ENCODE results near the gene SEC14L1.

Gene SEC14L1

GRCh38 chr17:77160091-77160874 lies 19.5 kb downstream of the SEC14L1 start:
- no peak overlapping the region for H3K27ac Mint-ChIP-seq
- no peak for ATAC-seq
- no peak overlapping the region for H3K4me3 Mint-ChIP-seq
- no peaks in the 10 kb centered on the region for H3K27me3 Mint-ChIP-seq
- H3K36me3 Mint-ChIP-seq, result peaks cover 55% of the 10 kb centered on the region
- no peaks in the 10 kb centered on the region for H3K9me3 Mint-ChIP-seq
- H3K4me1 Mint-ChIP-seq, result peaks cover 80% of the 10 kb centered on the region

- peaks cover 52% of the 10 kb centered on the region for H3K36me3 Mint-ChIP-seq
Observed at GRCh38 chr17:77160875-77161530, 20.2 kb downstream of the SEC14L1 start.

GRCh38 chr17:77161953-77162352 lies 21.2 kb downstream of the SEC14L1 start:
- Mint-ChIP-seq H3K27me3 (no peaks in the 10 kb centered on the region), H3K36me3 (peaks cover 50% of the 10 kb centered on the region), H3K4me1 (peaks cover 77% of the 10 kb centered on the region), H3K9me3 (no peaks in the 10 kb centered on the region), H3K4me3 (no peak overlapping the region), H3K27ac (peak overlapping the region; percentile 75)
- ATAC-seq, result no peak

More at GRCh38 chr17:77160875-77161530, 20.2 kb downstream of the SEC14L1 start:
- Mint-ChIP-seq H3K4me1 (peaks cover 80% of the 10 kb centered on the region), H3K4me3 (no peak overlapping the region), H3K27me3 (no peaks in the 10 kb centered on the region), H3K27ac (no peak overlapping the region), H3K9me3 (no peaks in the 10 kb centered on the region)
- ATAC-seq, result no peak

- no peak for ATAC-seq
- H3K4me3 Mint-ChIP-seq, result no peak overlapping the region
- peak overlapping the region; percentile 15 for H3K27ac Mint-ChIP-seq
- no peaks in the 10 kb centered on the region for H3K27me3 Mint-ChIP-seq
- peaks cover 71% of the 10 kb centered on the region for H3K4me1 Mint-ChIP-seq
- H3K9me3 Mint-ChIP-seq, result peaks cover 6% of the 10 kb centered on the region
- peaks cover 59% of the 10 kb centered on the region for H3K36me3 Mint-ChIP-seq
Observed at GRCh38 chr17:77163001-77163400, 22.2 kb downstream of the SEC14L1 start.

GRCh38 chr17:77163511-77164280 lies 22.9 kb downstream of the SEC14L1 start:
- Mint-ChIP-seq H3K4me3 (no peak overlapping the region), H3K36me3 (peaks cover 61% of the 10 kb centered on the region), H3K4me1 (peaks cover 66% of the 10 kb centered on the region)

GRCh38 chr17:77164483-77165091 lies 23.8 kb downstream of the SEC14L1 start:
- Mint-ChIP-seq H3K27ac (peak overlapping the region; percentile 70), H3K4me1 (peaks cover 66% of the 10 kb centered on the region), H3K36me3 (peaks cover 70% of the 10 kb centered on the region)

More at GRCh38 chr17:77163511-77164280, 22.9 kb downstream of the SEC14L1 start:
- no peaks in the 10 kb centered on the region for H3K27me3 Mint-ChIP-seq
- H3K27ac Mint-ChIP-seq, result peak overlapping the region; percentile 70
- H3K9me3 Mint-ChIP-seq, result peaks cover 9% of the 10 kb centered on the region
- no peak for ATAC-seq

GRCh38 chr17:77165577-77165976 lies 24.8 kb downstream of the SEC14L1 start:
- H3K4me1 Mint-ChIP-seq, result peaks cover 65% of the 10 kb centered on the region
- ATAC-seq, result no peak
- H3K27me3 Mint-ChIP-seq, result no peaks in the 10 kb centered on the region
- H3K27ac Mint-ChIP-seq, result peak overlapping the region; percentile 70
- no peak overlapping the region for H3K4me3 Mint-ChIP-seq
- H3K9me3 Mint-ChIP-seq, result peaks cover 13% of the 10 kb centered on the region
- peaks cover 80% of the 10 kb centered on the region for H3K36me3 Mint-ChIP-seq

More at GRCh38 chr17:77164483-77165091, 23.8 kb downstream of the SEC14L1 start:
- H3K9me3 Mint-ChIP-seq, result peaks cover 12% of the 10 kb centered on the region
- no peak for ATAC-seq
- H3K4me3 Mint-ChIP-seq, result no peak overlapping the region
- H3K27me3 Mint-ChIP-seq, result no peaks in the 10 kb centered on the region

- peaks cover 16% of the 10 kb centered on the region for H3K9me3 Mint-ChIP-seq
- no peak overlapping the region for H3K27ac Mint-ChIP-seq
- no peak for ATAC-seq
- H3K27me3 Mint-ChIP-seq, result no peaks in the 10 kb centered on the region
- H3K4me1 Mint-ChIP-seq, result peaks cover 49% of the 10 kb centered on the region
- peaks cover 87% of the 10 kb centered on the region for H3K36me3 Mint-ChIP-seq
- H3K4me3 Mint-ChIP-seq, result no peak overlapping the region
Observed at GRCh38 chr17:77167472-77168306, 26.9 kb downstream of the SEC14L1 start.

- no peak overlapping the region for H3K27ac Mint-ChIP-seq
- H3K4me1 Mint-ChIP-seq, result peaks cover 14% of the 10 kb centered on the region
Observed at GRCh38 chr17:77173104-77173503, 32.3 kb downstream of the SEC14L1 start.

GRCh38 chr17:77174928-77175661 lies 34.3 kb downstream of the SEC14L1 start:
- no peak for ATAC-seq
- Mint-ChIP-seq H3K36me3 (peaks cover 65% of the 10 kb centered on the region), H3K27ac (no peak overlapping the region), H3K27me3 (no peaks in the 10 kb centered on the region), H3K4me1 (peaks cover 10% of the 10 kb centered on the region), H3K4me3 (no peak overlapping the region), H3K9me3 (peaks cover 16% of the 10 kb centered on the region)

More at GRCh38 chr17:77173104-77173503, 32.3 kb downstream of the SEC14L1 start:
- no peaks in the 10 kb centered on the region for H3K27me3 Mint-ChIP-seq
- peaks cover 22% of the 10 kb centered on the region for H3K9me3 Mint-ChIP-seq
- no peak overlapping the region for H3K4me3 Mint-ChIP-seq
- no peak for ATAC-seq
- H3K36me3 Mint-ChIP-seq, result peaks cover 80% of the 10 kb centered on the region

- peaks cover 59% of the 10 kb centered on the region for H3K36me3 Mint-ChIP-seq
- ATAC-seq, result no peak
- no peak overlapping the region for H3K4me3 Mint-ChIP-seq
- peaks cover 16% of the 10 kb centered on the region for H3K9me3 Mint-ChIP-seq
- H3K27ac Mint-ChIP-seq, result no peak overlapping the region
- no peaks in the 10 kb centered on the region for H3K27me3 Mint-ChIP-seq
- peaks cover 20% of the 10 kb centered on the region for H3K4me1 Mint-ChIP-seq
Observed at GRCh38 chr17:77177002-77177741, 36.4 kb downstream of the SEC14L1 start.

GRCh38 chr17:77178050-77178449 lies 37.3 kb downstream of the SEC14L1 start:
- Mint-ChIP-seq H3K4me3 (no peak overlapping the region), H3K9me3 (peaks cover 12% of the 10 kb centered on the region), H3K27me3 (no peaks in the 10 kb centered on the region), H3K36me3 (peaks cover 50% of the 10 kb centered on the region), H3K4me1 (peaks cover 29% of the 10 kb centered on the region), H3K27ac (no peak overlapping the region)
- no peak for ATAC-seq

GRCh38 chr17:77178563-77178962 lies 37.8 kb downstream of the SEC14L1 start:
- no peak overlapping the region for H3K27ac Mint-ChIP-seq
- no peaks in the 10 kb centered on the region for H3K27me3 Mint-ChIP-seq
- ATAC-seq, result no peak
- peaks cover 7% of the 10 kb centered on the region for H3K9me3 Mint-ChIP-seq
- H3K4me3 Mint-ChIP-seq, result no peak overlapping the region
- H3K4me1 Mint-ChIP-seq, result peaks cover 29% of the 10 kb centered on the region
- H3K36me3 Mint-ChIP-seq, result peaks cover 45% of the 10 kb centered on the region

Measured in stimulated activated memory B cell treated with anti-CD40 and anti-IgM and Interleukin-4, amounts not matched to agents 10 μg/mL and 1 μg/mL and 100 μg/mL, for 72 hours (primary cell).